Endothelial cell of umbilical vein (primary cell): ENCODE data around the gene CROCC2. TPM values are rescaled to one million over a fixed set of nuclear protein-coding genes. Genes with fewer than 3 reads are reported as not detected.

Experiments used
- Bru-seq: library from RNA; stranded (reverse); fragments of 400-500 nt; gene quantifications from one replicate; lab custom pipeline; 2021; lab: Mats Ljungman, UMichigan
- BruChase-seq, 2 experiments: library from RNA; stranded (reverse); fragments of 400-500 nt; gene quantifications; one replicate each; lab custom pipeline; 2021; lab: Mats Ljungman, UMichigan
- BruUV-seq: library from RNA; stranded (reverse); fragments of 400-500 nt; replicated peaks from 2 replicates; lab custom pipeline; 2021; lab: Mats Ljungman, UMichigan
- CTCF ChIA-PET: fragments of 300-600, 350-600 bp; sonication (Branson Sonifier 250); formaldehyde crosslinking; loops from one replicate; lab custom pipeline; 2021; ENCODE audit warnings: antibody characterized with exemption, inconsistent platforms; lab: Charles Lee
- POLR2A ChIA-PET: fragments of 300-600, 350-600 bp; sonication (Branson Sonifier 250); formaldehyde crosslinking; loops from one replicate; lab custom pipeline; 2021; ENCODE audit warnings: antibody characterized with exemption, inconsistent platforms; lab: Charles Lee
- DNase-seq: peaks from one replicate; pipeline ENCODE4 v3.0.0-alpha.2; 2011; ENCODE audit warnings: low read depth, low spot score
- FAIRE-seq: peaks from 2 replicates; lab custom pipeline; 2011; peaks lifted over from hg19 to GRCh38; lab: Jason Lieb, UNC
- H2AFZ ChIP-seq: 2 replicates; pipeline ENCODE4 v1.6.0; 2012; ENCODE audit warnings: low read depth, low read length, control low read depth, inconsistent platforms
- H3K27ac ChIP-seq: 2 replicates; pipeline ENCODE4 v1.5.1; 2011; ENCODE audit warnings: low read depth, mild to moderate bottlenecking, control low read depth, low read length, moderate library complexity; ENCODE audit not compliant: insufficient read depth
- H3K27me3 ChIP-seq, 2 experiments: 2 replicates each; pipeline versions ENCODE4 v1.6.0 to v1.6.1; 2011; ENCODE audit warnings: low read length in 2 of 2, mixed read lengths in 1 of 2; ENCODE audit not compliant: control insufficient read depth in 2 of 2, insufficient read depth in 2 of 2
- H3K36me3 ChIP-seq, 2 experiments: 2 replicates in 1 of 2; 3 replicates in 1 of 2; pipeline ENCODE4 v1.5.1; 2011; ENCODE audit warnings: low read length in 2 of 2, mild to moderate bottlenecking in 1 of 2, moderate library complexity in 1 of 2; ENCODE audit not compliant: control insufficient read depth in 2 of 2, insufficient read depth in 2 of 2; ENCODE audit errors: extremely low read depth in 1 of 2
- H3K4me1 ChIP-seq: 3 replicates; pipeline ENCODE4 v1.5.1; 2011; ENCODE audit warnings: mild to moderate bottlenecking, low read length; ENCODE audit not compliant: control insufficient read depth, insufficient read depth; ENCODE audit errors: extremely low read depth
- H3K4me2 ChIP-seq: 2 replicates; pipeline ENCODE4 v1.6.1; 2011; ENCODE audit warnings: low read length, control low read depth, mixed read lengths; ENCODE audit not compliant: insufficient read depth
- H3K4me3 ChIP-seq, 3 experiments: fragments of 200-600 bp in 1 of 3; sonication (generic), shearing (Covaris generic) in 1 of 3; replicated peaks in 1 of 3; 2 replicates each; pipeline ENCODE4 v1.5.1; 2011 to 2016; ENCODE audit warnings: control low read depth in 3 of 3, low read length in 3 of 3, mild to moderate bottlenecking in 2 of 3, inconsistent platforms in 1 of 3, low read depth in 1 of 3, moderate library complexity in 1 of 3; ENCODE audit not compliant: insufficient read depth in 1 of 3
- H3K79me2 ChIP-seq: 2 replicates; pipeline ENCODE4 v1.6.0; 2012; ENCODE audit warnings: low read length, inconsistent platforms; ENCODE audit not compliant: control insufficient read depth, insufficient read depth
- H3K9ac ChIP-seq: replicated peaks from 2 replicates; pipeline ENCODE3; 2011; ENCODE audit warnings: low read length, control low read depth; ENCODE audit not compliant: insufficient read depth; ENCODE audit errors: extremely low read depth
- H3K9me1 ChIP-seq: replicated peaks from 3 replicates; pipeline ENCODE4 v1.6.0; 2011; ENCODE audit warnings: mild to moderate bottlenecking, low read length; ENCODE audit not compliant: control insufficient read depth, insufficient read depth; ENCODE audit errors: extremely low read depth
- H3K9me3 ChIP-seq: replicated peaks from 2 replicates; pipeline ENCODE4 v1.5.1; 2012; ENCODE audit warnings: low read length, inconsistent platforms; ENCODE audit not compliant: control insufficient read depth, insufficient read depth
- H4K20me1 ChIP-seq: replicated peaks from 2 replicates; pipeline ENCODE3; 2011; ENCODE audit warnings: mild to moderate bottlenecking, low read length; ENCODE audit not compliant: control insufficient read depth, insufficient read depth; ENCODE audit errors: extremely low read depth
- CTCF ChIP-seq, 2 donors: IDR thresholded peaks; 1 replicate in 1 of 2; 2 replicates in 1 of 2; pipeline ENCODE4 v1.5.1; 2011; ENCODE audit warnings: low read length in 2 of 2, mild to moderate bottlenecking in 2 of 2, moderate library complexity in 2 of 2, control low read depth in 1 of 2, inconsistent platforms in 1 of 2, low read depth in 1 of 2; ENCODE audit not compliant: insufficient read depth in 1 of 2; ENCODE audit errors: extremely low read depth in 1 of 2
- EZH2 ChIP-seq: IDR thresholded peaks from 2 replicates; pipeline ENCODE4 v1.6.1; 2012; ENCODE audit warnings: borderline replicate concordance, low read depth, mild to moderate bottlenecking, moderate library complexity, low read length, inconsistent platforms; ENCODE audit not compliant: severe bottlenecking
- FOS ChIP-seq: IDR thresholded peaks from 2 replicates; pipeline ENCODE4 v1.6.1; 2011; ENCODE audit warnings: mild to moderate bottlenecking, low read length, moderate library complexity, borderline replicate concordance; ENCODE audit not compliant: insufficient read depth
- GATA2 ChIP-seq: IDR thresholded peaks from 2 replicates; pipeline ENCODE4 v1.7.0; 2011; ENCODE audit warnings: low read depth, mild to moderate bottlenecking, moderate library complexity, mixed read lengths, low read length; ENCODE audit not compliant: insufficient read length, insufficient read depth
- JUN ChIP-seq: IDR thresholded peaks from 2 replicates; pipeline ENCODE4 v1.6.1; 2011; ENCODE audit warnings: borderline replicate concordance, low read depth; ENCODE audit not compliant: insufficient read length, insufficient read depth
- MAX ChIP-seq: IDR thresholded peaks from 2 replicates; pipeline ENCODE4 v1.6.1; 2011; ENCODE audit not compliant: insufficient read depth, insufficient read length
- MYC ChIP-seq: IDR thresholded peaks from one replicate; pipeline ENCODE4 v1.6.1; 2011; ENCODE audit warnings: mild to moderate bottlenecking, low read depth, low read length
- POLR2A ChIP-seq: IDR thresholded peaks from 2 replicates; pipeline ENCODE4 v1.6.1; 2012; ENCODE audit warnings: low read depth, mild to moderate bottlenecking, control low read depth, low read length
- POLR2AphosphoS5 ChIP-seq: IDR thresholded peaks from 2 replicates; pipeline ENCODE4 v1.6.1; 2012; ENCODE audit warnings: low read depth, mild to moderate bottlenecking, control low read depth, low read length, moderate library complexity; ENCODE audit not compliant: insufficient read depth
- dilution Hi-C: fragments of 300-500 bp; cut with MboI; formaldehyde crosslinking; loops from one replicate; pipeline ENCODE4 v1.15.0; 2019; ENCODE audit warnings: low sequenced_read_pairs; ENCODE audit not compliant: extremely low pct_ligation_motif_present
- intact Hi-C: fragments of 100-400 bp; cut with micrococcal nuclease; formaldehyde crosslinking; loops from one replicate; pipeline ENCODE4 v1.10.0; 2022
- long read RNA-seq: library from polyadenylated mRNA; stranded (forward); transcript quantifications from one replicate; pipeline ENCODE4 v2.0.0, GENCODE V29; 2021
- polyA minus RNA-seq, 3 experiments: library from RNA; depleted of rRNA, polyadenylated mRNA; stranded (reverse); fragments of >200 nt; gene quantifications; 1 replicate in 1 of 3; 2 replicates in 2 of 3; pipeline ENCODE4 v1.2.3, GENCODE V29; 2011
- polyA plus RNA-seq, 4 experiments: library from polyadenylated mRNA; depleted of rRNA in 3 of 4; stranded (reverse) in 3 of 4; unstranded in 1 of 4; fragments of >200 nt; gene quantifications; 2 replicates each; pipeline versions ENCODE4 v1.2.1 to v1.2.3, GENCODE V29; 2011 to 2012; ENCODE audit warnings: missing spikeins in 1 of 4
- total RNA-seq: library from RNA; stranded (reverse); gene quantifications from 2 replicates; pipeline ENCODE4 v1.2.3, GENCODE V29; 2021

The CROCC2 gene
- not detected in 2 replicates for total RNA-seq
- not detected in 2 replicates for polyA plus RNA-seq
- not detected in 2 replicates for polyA plus RNA-seq (2011; cell fraction: cytosol; rRNA removed)
- polyA plus RNA-seq (2011; cell fraction: nucleus; rRNA removed) = not detected in 2 replicates
- polyA plus RNA-seq (2012) = not detected in 2 replicates
- not detected in 2 replicates for polyA minus RNA-seq
- polyA minus RNA-seq (2011; cell fraction: cytosol; rRNA and poly(A)+ RNA removed) = not detected
- not detected in 2 replicates for polyA minus RNA-seq (2011; cell fraction: nucleus; rRNA and poly(A)+ RNA removed)
- Bru-seq, nascent RNA = not detected
- percentile 4 among the genes with signal in this experiment for BruChase-seq, experiment 1, labeled RNA remaining after a 6-hour chase
- BruChase-seq, experiment 2, labeled RNA remaining after a 2-hour chase = not detected
- long read RNA-seq = 0 reads

- Histone ChIP-seq H3K4me1 (no peaks in the 10 kb centered on the region), H3K9me3 (no peaks in the 10 kb centered on the region), H3K9me1 (no peaks in the 10 kb centered on the region), H2AFZ (no peak within 1 kb of the TSS), H4K20me1 (no peaks in the 10 kb centered on the region), H3K27ac (no peak within 1 kb of the TSS), H3K36me3 (no peaks in the 10 kb centered on the region), H3K27me3 (no peaks in the 10 kb centered on the region), H3K9ac (no peak within 1 kb of the TSS), H3K4me2 (no peak within 1 kb of the TSS), H3K79me2 (no peaks in the 10 kb centered on the region), H3K4me3 (no peak within 1 kb of the TSS)
- no peak for TF ChIP-seq MAX
- TF ChIP-seq JUN = no peak
- no peak for TF ChIP-seq CTCF (IDR thresholded peaks at IDR 0.05; ENCODE audit: extremely low read depth in 1 of 2, insufficient read depth in 1 of 2, low read depth in 1 of 2, low read length in 2 of 2)
- TF ChIP-seq EZH2 = no peak
- no peak for TF ChIP-seq FOS
- TF ChIP-seq POLR2A = no peak
- no peak for TF ChIP-seq GATA2
- TF ChIP-seq POLR2AphosphoS5 = no peak
- no peak for TF ChIP-seq MYC
- DNase-seq = no peak
- no TSS peak for BruUV-seq
- no peak for FAIRE-seq
- ChIA-PET CTCF (interaction anchor here (1.4 kb wide), 1 partner anchor 8 kb away, joined by 6 read pairs; no protein-coding TSS in a partner anchor), POLR2A (no interaction called here)
- dilution Hi-C loops (no loop called here), intact Hi-C loops (no loop called here)
Measured at GRCh38 chr2:240906141-240906910, at the start of gene CROCC2. TSS of gene CROCC2 (plus strand) at chr2:240906336. CDS start at chr2:240906514, 178 bp downstream.
